B cell (primary cell): ENCODE results near the gene EFCAB13. TPM values are rescaled to one million over a fixed set of nuclear protein-coding genes. Genes with fewer than 3 reads are reported as not detected.
A peak's percentile ranks its signal among the peaks of the same experiment; 100 is the strongest.

Experiments
- ATAC-seq: fragments of 200-7000 bp; cut with Tn5 transposase; one replicate; pipeline ENCODE4 v1.10.0; 2021; ENCODE audit warnings: low read depth, mild to moderate bottlenecking, moderate number of reproducible peaks, moderate library complexity
- CTCF ChIA-PET: fragments of 350-600 bp; sonication (Branson Sonifier 250); formaldehyde crosslinking; loops from one replicate; lab custom pipeline; 2021; ENCODE audit warnings: antibody characterized with exemption, inconsistent platforms; lab: Charles Lee
- POLR2A ChIA-PET: fragments of 350-600 bp; sonication (Branson Sonifier 250); formaldehyde crosslinking; loops from one replicate; lab custom pipeline; 2021; ENCODE audit warnings: antibody characterized with exemption; lab: Charles Lee
- DNase-seq: peaks from one replicate; pipeline ENCODE4 v3.0.0; 2013
- H2AFZ ChIP-seq: 2 replicates; pipeline ENCODE4 v1.6.1; 2012; ENCODE audit warnings: mild to moderate bottlenecking, low read depth, low read length; ENCODE audit not compliant: insufficient read depth, poor library complexity, severe bottlenecking
- H3K27ac ChIP-seq, 2 donors: 1 replicate in 1 of 2; 2 replicates in 1 of 2; pipeline ENCODE4 v1.5.1; 2012 to 2013; ENCODE audit warnings: low read length in 2 of 2, mild to moderate bottlenecking in 2 of 2, moderate library complexity in 1 of 2
- H3K27me3 ChIP-seq, 4 experiments: fragments of 200-600 bp in 1 of 4; sonication (generic) in 1 of 4; replicated peaks in 1 of 4; 1 replicate in 2 of 4; 2 replicates in 2 of 4; pipeline versions ENCODE4 v1.6.1 to v1.7.0; 2013 to 2016; ENCODE audit warnings: low read length in 3 of 4, mild to moderate bottlenecking in 2 of 4, mixed read lengths in 1 of 4, moderate library complexity in 1 of 4; ENCODE audit not compliant: insufficient read depth in 4 of 4, control insufficient read depth in 3 of 4; ENCODE audit errors: control extremely low read depth in 1 of 4
- H3K36me3 ChIP-seq, 2 experiments: replicated peaks in 1 of 2; 1 replicate in 1 of 2; 2 replicates in 1 of 2; pipeline versions ENCODE4 v1.6.1 to v1.7.1; 2013; ENCODE audit warnings: low read length in 1 of 2; ENCODE audit not compliant: insufficient read depth in 2 of 2, control insufficient read depth in 1 of 2; ENCODE audit errors: control extremely low read depth in 1 of 2, extremely low read depth in 1 of 2
- H3K4me1 ChIP-seq, 2 donors: fragments of 200-600 bp in 1 of 2; sonication (generic) in 1 of 2; 1 replicate in 1 of 2; 2 replicates in 1 of 2; pipeline versions ENCODE4 v1.5.1 to v1.6.1; 2013 to 2017; ENCODE audit warnings: low read length in 2 of 2; ENCODE audit not compliant: control insufficient read depth in 2 of 2, insufficient read depth in 2 of 2
- H3K4me2 ChIP-seq: replicated peaks from 2 replicates; pipeline ENCODE3; 2012; ENCODE audit warnings: mild to moderate bottlenecking, low read depth, low read length; ENCODE audit not compliant: poor library complexity, severe bottlenecking
- H3K4me3 ChIP-seq, 5 experiments: fragments of 200-600 bp in 1 of 5; sonication (generic) in 1 of 5; 1 replicate in 3 of 5; 2 replicates in 2 of 5; pipeline versions ENCODE4 v1.5.1 to v1.7.0; 2011 to 2016; ENCODE audit warnings: low read length in 4 of 5, mild to moderate bottlenecking in 4 of 5, low read depth in 2 of 5, control low read depth in 1 of 5, moderate library complexity in 1 of 5; ENCODE audit not compliant: insufficient read depth in 1 of 5; ENCODE audit errors: control extremely low read depth in 1 of 5, extremely low read depth in 1 of 5
- H3K79me2 ChIP-seq: fragments of 200-600 bp; sonication (generic); one replicate; pipeline ENCODE4 v1.6.0; 2016; ENCODE audit warnings: low read length; ENCODE audit not compliant: control insufficient read depth, insufficient read depth
- H3K9ac ChIP-seq: fragments of 200-600 bp; sonication (generic); 2 replicates; pipeline ENCODE4 v1.6.1; 2017; ENCODE audit warnings: mild to moderate bottlenecking, low read length, moderate library complexity
- H3K9me3 ChIP-seq, 3 donors: one replicate each; pipeline versions ENCODE4 v1.6.1 to v1.7.1; 2013; ENCODE audit warnings: low read length in 2 of 3; ENCODE audit not compliant: control insufficient read depth in 2 of 3, insufficient read depth in 1 of 3; ENCODE audit errors: control extremely low read depth in 1 of 3
- H4K20me1 ChIP-seq: 2 replicates; pipeline ENCODE4 v1.6.0; 2012; ENCODE audit warnings: mild to moderate bottlenecking, low read length; ENCODE audit not compliant: insufficient read depth, control insufficient read depth, poor library complexity, severe bottlenecking
- H3K27ac Mint-ChIP-seq: one replicate; pipeline ENCODE4 v1.8.0; 2021; ENCODE audit warnings: mixed read lengths
- H3K27me3 Mint-ChIP-seq: one replicate; pipeline ENCODE4 v1.8.0; 2021; ENCODE audit warnings: mixed read lengths
- H3K4me1 Mint-ChIP-seq: one replicate; pipeline ENCODE4 v1.8.0; 2021; ENCODE audit warnings: mixed read lengths
- H3K4me3 Mint-ChIP-seq: one replicate; pipeline ENCODE4 v1.8.0; 2021; ENCODE audit warnings: mixed read lengths
- H3K9me3 Mint-ChIP-seq: one replicate; pipeline ENCODE4 v1.8.0; 2022; ENCODE audit warnings: mixed read lengths; ENCODE audit not compliant: insufficient read depth
- EZH2 ChIP-seq: IDR thresholded peaks from 2 replicates; pipeline ENCODE4 v1.6.1; 2012; ENCODE audit warnings: borderline replicate concordance, low read depth, mild to moderate bottlenecking, moderate library complexity, low read length; ENCODE audit not compliant: insufficient read depth, poor library complexity, severe bottlenecking
- WGBS: methylation state at CpG from one replicate; pipeline ENCODE4 v1.1.5; 2013; ENCODE audit warnings: missing lambda C conversion rate; ENCODE audit not compliant: insufficient coverage; 5-methylcytosine and 5-hydroxymethylcytosine counted together
- intact Hi-C: fragments of 100-400 bp; cut with micrococcal nuclease; formaldehyde crosslinking; loops from one replicate; pipeline ENCODE4 v1.10.0; 2022
- polyA plus RNA-seq: library from polyadenylated mRNA; depleted of rRNA; stranded (reverse); fragments of >200 nt; gene quantifications from 2 replicates; pipeline ENCODE4 v1.2.3, GENCODE V29; 2012
- total RNA-seq, 2 donors: library from RNA; stranded (reverse); fragments of 120-200 nt in 1 of 2; gene quantifications; 1 replicate in 1 of 2; 2 replicates in 1 of 2; pipeline versions ENCODE4 v1.2.3 to v1.2.4, GENCODE V29; 2013 to 2022
- TF ChIP-seq, protein P1 (sequence below): fragments of 200-600 bp; IDR thresholded peaks from one replicate; pipeline ENCODE4 v1.8.0; 2022; ENCODE audit warnings: antibody characterized with exemption, mild to moderate bottlenecking

Gene EFCAB13
- total and polyA plus RNA-seq, 2 donors (not counting 1 experiment from before 2014, with no cell fraction given), result 5.4 to 86.5 TPM

- ChIA-PET CTCF (interaction anchor here (1.1 to 1.2 kb wide), 2 partner anchors 37 to 41 kb away, joined by 3 read pairs; no protein-coding TSS in a partner anchor), POLR2A (interaction anchor here (0.6 kb wide), 1 partner anchor 209 kb away, joined by 4 read pairs; no protein-coding TSS in a partner anchor)
- peaks cover 76% of the 10 kb centered on the region for H3K4me1 Mint-ChIP-seq
- H3K4me3 Mint-ChIP-seq, result peak overlapping the region; percentile 27
- H3K27me3 Mint-ChIP-seq, result no peaks in the 10 kb centered on the region
- H4K20me1 ChIP-seq, result no peaks in the 10 kb centered on the region
- WGBS, result 100% methylated on average over 3 of the region's 3 CpGs
- no peaks in the 10 kb centered on the region for H3K79me2 ChIP-seq
- H3K4me2 ChIP-seq, result no peak overlapping the region
- intact Hi-C loops, result loop anchor here (5.0 kb wide), 1 partner anchor 41 kb away; no protein-coding TSS in a partner anchor
- TF ChIP-seq, protein P1, sequence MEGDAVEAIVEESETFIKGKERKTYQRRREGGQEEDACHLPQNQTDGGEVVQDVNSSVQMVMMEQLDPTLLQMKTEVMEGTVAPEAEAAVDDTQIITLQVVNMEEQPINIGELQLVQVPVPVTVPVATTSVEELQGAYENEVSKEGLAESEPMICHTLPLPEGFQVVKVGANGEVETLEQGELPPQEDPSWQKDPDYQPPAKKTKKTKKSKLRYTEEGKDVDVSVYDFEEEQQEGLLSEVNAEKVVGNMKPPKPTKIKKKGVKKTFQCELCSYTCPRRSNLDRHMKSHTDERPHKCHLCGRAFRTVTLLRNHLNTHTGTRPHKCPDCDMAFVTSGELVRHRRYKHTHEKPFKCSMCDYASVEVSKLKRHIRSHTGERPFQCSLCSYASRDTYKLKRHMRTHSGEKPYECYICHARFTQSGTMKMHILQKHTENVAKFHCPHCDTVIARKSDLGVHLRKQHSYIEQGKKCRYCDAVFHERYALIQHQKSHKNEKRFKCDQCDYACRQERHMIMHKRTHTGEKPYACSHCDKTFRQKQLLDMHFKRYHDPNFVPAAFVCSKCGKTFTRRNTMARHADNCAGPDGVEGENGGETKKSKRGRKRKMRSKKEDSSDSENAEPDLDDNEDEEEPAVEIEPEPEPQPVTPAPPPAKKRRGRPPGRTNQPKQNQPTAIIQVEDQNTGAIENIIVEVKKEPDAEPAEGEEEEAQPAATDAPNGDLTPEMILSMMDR, result no peak
- TF ChIP-seq EZH2, result no peak
- H3K27me3 ChIP-seq, result no peaks in the 10 kb centered on the region
- H2AFZ ChIP-seq, result no peak overlapping the region
- ATAC-seq (no peak), DNase-seq (no peak)
- H3K4me3 ChIP-seq, result no peak overlapping the region
- H3K27ac ChIP-seq, result no peak overlapping the region
- no peaks in the 10 kb centered on the region for H3K9me3 ChIP-seq
- no peaks in the 10 kb centered on the region for H3K36me3 ChIP-seq
- no peak overlapping the region for H3K9ac ChIP-seq
- H3K4me1 ChIP-seq, result peaks cover 45 to 69% of the 10 kb centered on the region in 2 donors
- H3K27ac Mint-ChIP-seq, result peak overlapping the region; percentile 12
- no peaks in the 10 kb centered on the region for H3K9me3 Mint-ChIP-seq
These were observed 47.3 kb upstream of the EFCAB13 start for GRCh38 chr17:47276444-47276843.

GRCh38 chr17:47276868-47277267 is 46.9 kb upstream of the EFCAB13 start:
- DNase-seq (no peak), ATAC-seq (no peak)
- Mint-ChIP-seq H3K27ac (no peak overlapping the region), H3K4me3 (no peak overlapping the region), H3K4me1 (peaks cover 78% of the 10 kb centered on the region), H3K27me3 (no peaks in the 10 kb centered on the region), H3K9me3 (no peaks in the 10 kb centered on the region)
- H4K20me1 ChIP-seq, result no peaks in the 10 kb centered on the region
- 86% methylated on average over 9 of the region's 10 CpGs for WGBS
- peaks cover 45 to 71% of the 10 kb centered on the region in 2 donors for H3K4me1 ChIP-seq
- H3K9me3 ChIP-seq, result no peaks in the 10 kb centered on the region
- no peak overlapping the region for H3K27ac ChIP-seq
- H3K4me3 ChIP-seq, result no peak overlapping the region
- H3K27me3 ChIP-seq, result no peaks in the 10 kb centered on the region
- ChIA-PET CTCF (interaction anchor here (1.1 to 1.2 kb wide), 2 partner anchors 37 to 40 kb away, joined by 3 read pairs; no protein-coding TSS in a partner anchor), POLR2A (no interaction called here)
- no peak overlapping the region for H3K9ac ChIP-seq
- H3K36me3 ChIP-seq, result no peaks in the 10 kb centered on the region
- no peaks in the 10 kb centered on the region for H3K79me2 ChIP-seq
- intact Hi-C loops, result loop anchor here (5.0 kb wide), 1 partner anchor 40 kb away; no protein-coding TSS in a partner anchor
- TF ChIP-seq, protein P1, result no peak
- TF ChIP-seq EZH2, result no peak
- no peak overlapping the region for H2AFZ ChIP-seq
- H3K4me2 ChIP-seq, result no peak overlapping the region
